Stomach (tissue), 9 donors: Measurements from ENCODE around the gene IBA57. TPM values are rescaled to one million over a fixed set of nuclear protein-coding genes. Genes with fewer than 3 reads are reported as not detected.

Experiments used
- DNase-seq, 2 donors: peaks; one replicate each; pipeline versions ENCODE4 v3.0.0 to v3.0.0-alpha.2; 2013 to 2019
- H3K27ac ChIP-seq, 5 donors: fragments of 200-600 bp in 4 of 5; sonication (generic) in 4 of 5; one replicate each; pipeline ENCODE4 v1.5.1; 2013 to 2019; ENCODE audit warnings: mild to moderate bottlenecking in 1 of 5, moderate library complexity in 1 of 5
- H3K27me3 ChIP-seq, 3 donors: fragments of 200-600 bp; sonication (generic); one replicate each; pipeline ENCODE4 v1.5.1; 2017 to 2019; ENCODE audit warnings: mixed run types in 1 of 3
- H3K36me3 ChIP-seq, 4 donors: fragments of 200-600 bp; sonication (generic); 1 replicate in 3 of 4; 2 replicates in 1 of 4; pipeline ENCODE4 v1.5.1; 2016 to 2019
- H3K4me1 ChIP-seq, 4 donors: fragments of 200-600 bp; sonication (generic); one replicate each; pipeline ENCODE4 v1.5.1; 2016 to 2019
- H3K4me3 ChIP-seq, 4 donors: fragments of 200-600 bp; sonication (generic) in 3 of 4; one replicate each; pipeline ENCODE4 v1.5.1; 2016 to 2019; ENCODE audit warnings: mild to moderate bottlenecking in 1 of 4
- H3K9me3 ChIP-seq, 4 donors: fragments of 200-600 bp; sonication (generic); one replicate each; pipeline ENCODE4 v1.5.1; 2016 to 2019
- CTCF ChIP-seq, 7 experiments: fragments of 450-650 bp in 4 of 7; fragments of 200-600 bp in 3 of 7; sonication (generic) in 3 of 7; IDR thresholded peaks; one replicate each; pipeline ENCODE4 v1.5.1; 2016 to 2019; ENCODE audit warnings: antibody characterized with exemption in 7 of 7, control low read depth in 2 of 7, mild to moderate bottlenecking in 1 of 7
- EP300 ChIP-seq: sonication (generic); formaldehyde crosslinking; IDR thresholded peaks from one replicate; pipeline ENCODE4 v1.6.1; 2017; ENCODE audit warnings: antibody characterized with exemption
- POLR2A ChIP-seq, 4 donors: fragments of 450-650 bp; IDR thresholded peaks; one replicate each; pipeline ENCODE4 v1.6.1; 2016; ENCODE audit warnings: antibody characterized with exemption in 4 of 4, control low read depth in 2 of 4, mild to moderate bottlenecking in 1 of 4, moderate library complexity in 1 of 4
- POLR2AphosphoS5 ChIP-seq, 3 donors: sonication (generic); formaldehyde crosslinking; IDR thresholded peaks; one replicate each; pipeline ENCODE4 v1.6.1; 2016; ENCODE audit warnings: antibody characterized with exemption in 3 of 3
- WGBS, 5 donors: extraction: QIAGEN DNeasy Blood & Tissue Kit in 3 of 5; methylation state at CpG; one replicate each; pipeline versions ENCODE4 v1.1.5 to v1.1.7; 2013 to 2018; 5-methylcytosine and 5-hydroxymethylcytosine counted together
- intact Hi-C: fragments of 100-400 bp; cut with DNase I; formaldehyde crosslinking; loops from one replicate; pipeline ENCODE4 v1.15.1; 2023; ENCODE audit warnings: low total_unique reads
- polyA plus RNA-seq, 3 donors: library from polyadenylated mRNA; stranded (reverse); fragments of 200-250 nt; gene quantifications; one replicate each; pipeline ENCODE4 v1.2.3, GENCODE V29; 2013
- total RNA-seq, 5 donors: library from RNA; depleted of rRNA; stranded (reverse); fragments of >200 nt; gene quantifications; one replicate each; pipeline versions ENCODE4 v1.1.0 to v1.2.3, GENCODE V29; 2014 to 2016
- donor health status: healthy with polysubstance abuse.
- donor health status: Bipolar disorder and iron deficiency.
- donor health status: healthy.

IBA57 gene
- total and polyA plus RNA-seq, 8 donors = 1.2 to 6.1 (median 4.3) TPM

DNA sequence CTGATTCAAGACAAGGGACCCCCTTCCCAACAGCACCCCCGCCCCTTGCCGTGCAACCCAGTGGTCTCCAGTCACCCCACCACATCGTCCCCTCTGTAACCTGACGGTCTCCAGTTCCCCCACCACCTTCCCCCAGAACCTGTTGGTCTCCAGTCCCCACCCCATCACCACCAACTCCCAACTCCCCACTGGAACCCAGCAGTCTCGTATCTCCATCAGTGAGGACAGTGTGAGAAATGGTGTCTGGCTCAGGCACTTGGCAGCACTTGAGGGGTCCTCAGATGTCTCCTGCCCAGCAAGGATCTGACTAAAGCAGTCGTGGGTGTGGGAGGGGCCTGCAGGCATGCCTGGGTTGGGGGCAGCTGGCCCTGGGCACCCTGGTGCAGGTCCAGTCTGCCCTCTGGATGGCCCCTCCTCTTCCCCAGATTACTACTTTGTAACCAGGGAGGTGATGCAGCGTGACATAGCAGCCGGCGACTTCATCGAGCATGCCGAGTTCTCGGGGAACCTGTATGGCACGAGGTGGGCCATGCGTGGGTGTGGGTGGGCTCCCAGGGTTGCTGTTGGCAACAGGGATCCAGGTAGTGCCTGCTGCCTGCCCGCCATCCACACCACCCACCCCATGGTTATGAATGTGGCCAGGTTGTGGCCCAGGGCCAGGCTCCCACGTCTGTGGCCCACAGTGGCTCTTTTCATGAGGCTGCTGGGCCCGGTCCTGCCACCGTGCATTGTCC lies 19.0 kb upstream of the IBA57 start:
- Histone ChIP-seq H3K27me3 (no peaks in the 10 kb centered on the region), H3K36me3 (peaks cover 29 to 48% (median 46%) of the 10 kb centered on the region in 4 donors), H3K27ac (no peak overlapping the region), H3K9me3 (no peaks in the 10 kb centered on the region), H3K4me3 (no peak overlapping the region), H3K4me1 (peaks cover 62 to 97% (median 79%) of the 10 kb centered on the region in 4 donors)
- intact Hi-C loops = loop anchor here (10.0 kb wide), 1 partner anchor 52 kb away; no protein-coding TSS in a partner anchor
- TF ChIP-seq EP300 (no peak), CTCF (IDR thresholded peaks at IDR 0.05) (no peak), POLR2AphosphoS5 (IDR thresholded peaks at IDR 0.05) (no peak), POLR2A (IDR thresholded peaks at IDR 0.05) (no peak)
- WGBS, 5 donors = 87 to 91% (median 89%) methylated on average over 11 to 18 of the region's 18 CpGs
- DNase-seq = no peak

- no peaks in the 10 kb centered on the region for H3K27me3 ChIP-seq
- intact Hi-C loops = loop anchor here (10.0 kb wide), 1 partner anchor 52 kb away; no protein-coding TSS in a partner anchor
- peaks cover 57 to 97% (median 78%) of the 10 kb centered on the region in 4 donors for H3K4me1 ChIP-seq
- TF ChIP-seq POLR2AphosphoS5 (IDR thresholded peaks at IDR 0.05) (no peak), EP300 (no peak), CTCF (IDR thresholded peaks at IDR 0.05) (no peak)
- H3K9me3 ChIP-seq = no peaks in the 10 kb centered on the region
- H3K4me3 ChIP-seq = no peak overlapping the region
- peaks cover 29 to 48% (median 46%) of the 10 kb centered on the region in 4 donors for H3K36me3 ChIP-seq
- no peak overlapping the region for H3K27ac ChIP-seq
- no peak for DNase-seq
- WGBS, 5 donors = 87 to 93% (median 93%) methylated on average over 9 to 20 of the region's 20 CpGs
Observed at GRCh38 chr1:228147151-228147693, 18.4 kb upstream of the IBA57 start.

DNA sequence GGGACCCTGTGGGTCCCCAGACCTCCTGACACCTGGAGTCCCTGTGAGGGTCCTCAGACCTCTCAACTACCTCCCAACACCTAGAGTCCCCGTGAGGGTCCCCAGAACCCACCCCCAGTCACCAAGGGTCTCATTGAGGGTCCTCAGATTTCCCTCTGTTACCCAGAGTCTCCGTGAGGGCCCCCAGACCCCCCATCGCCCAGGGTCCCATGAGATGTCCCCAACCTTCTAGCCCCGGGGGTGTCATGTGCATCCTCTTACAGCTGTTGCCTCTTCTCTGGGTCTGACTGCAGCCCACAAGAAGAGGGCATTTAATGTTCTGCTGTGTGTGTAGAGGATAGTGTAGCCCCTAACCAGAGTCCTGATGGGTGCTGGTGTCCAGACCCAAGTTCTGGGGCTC lies 17.8 kb upstream of the IBA57 start:
- TF ChIP-seq CTCF (IDR thresholded peaks at IDR 0.05) (no peak), POLR2AphosphoS5 (IDR thresholded peaks at IDR 0.05) (no peak), EP300 (no peak), POLR2A (IDR thresholded peaks at IDR 0.05) (no peak)
- H3K4me3 ChIP-seq = no peak overlapping the region
- H3K9me3 ChIP-seq = no peaks in the 10 kb centered on the region
- peak overlapping the region in 4 of 5 donors; percentile 79 to 93 (median 88) for H3K27ac ChIP-seq
- no peaks in the 10 kb centered on the region for H3K27me3 ChIP-seq
- H3K4me1 ChIP-seq = peaks cover 52 to 93% (median 74%) of the 10 kb centered on the region in 4 donors
- peaks cover 29 to 48% (median 46%) of the 10 kb centered on the region in 4 donors for H3K36me3 ChIP-seq
- WGBS, 5 donors = 76 to 96% (median 92%) methylated on average over 4 of the region's 4 CpGs
- no peak for DNase-seq
- intact Hi-C loops = loop anchor here (10.0 kb wide), 1 partner anchor 53 kb away; no protein-coding TSS in a partner anchor

GRCh38 chr1:228148196-228148861 lies 17.3 kb upstream of the IBA57 start:
- TF ChIP-seq POLR2AphosphoS5 (IDR thresholded peaks at IDR 0.05) (no peak), EP300 (no peak), CTCF (IDR thresholded peaks at IDR 0.05) (no peak), POLR2A (IDR thresholded peaks at IDR 0.05) (no peak)
- intact Hi-C loops = loop anchor here (10.0 kb wide), 1 partner anchor 54 kb away; no protein-coding TSS in a partner anchor
- peak overlapping the region in 4 of 5 donors; percentile 79 to 93 (median 88) for H3K27ac ChIP-seq
- 53 to 62% (median 56%) methylated on average over 11 to 18 of the region's 18 CpGs for WGBS, 5 donors
- H3K4me3 ChIP-seq = no peak overlapping the region
- H3K36me3 ChIP-seq = peaks cover 29 to 48% (median 46%) of the 10 kb centered on the region in 4 donors
- no peaks in the 10 kb centered on the region for H3K27me3 ChIP-seq
- DNase-seq = peak in 1 of 2 donors; percentile 39
- H3K9me3 ChIP-seq = no peaks in the 10 kb centered on the region
- H3K4me1 ChIP-seq = peaks cover 46 to 88% (median 69%) of the 10 kb centered on the region in 4 donors
